ENCODE data around the gene BCAP31. TPM values are rescaled to one million over a fixed set of nuclear protein-coding genes. Genes with fewer than 3 reads are reported as not detected.
"Not testable (repeated sequence)": the region's sequence is repeated elsewhere in the genome, so short reads cannot be mapped to it uniquely, and the experiment has no call there.

The BCAP31 gene
- total RNA-seq, 1 experiment from 2014 or later: 232 TPM

- H3K9me3 Mint-ChIP-seq (ENCODE audit: unreplicated experiment): no peaks in the 10 kb centered on the region
- no peaks in the 10 kb centered on the region for H3K4me1 Mint-ChIP-seq (ENCODE audit: low read depth, unreplicated experiment)
- no peak for DNase-seq
- Histone ChIP-seq H3K4me1 (no peaks in the 10 kb centered on the region), H3K36me3 (ENCODE audit: control insufficient read depth, insufficient read depth, low read length) (no peaks in the 10 kb centered on the region), H3K4me3 (ENCODE audit: low read depth, low read length) (no peak overlapping the region), H3K9me3 (no peaks in the 10 kb centered on the region), H3K27me3 (replicated peaks; ENCODE audit: control insufficient read depth, insufficient read depth, low read length) (no peaks in the 10 kb centered on the region)
- no peak overlapping the region for H3K27ac Mint-ChIP-seq (ENCODE audit: unreplicated experiment)
- H3K4me3 Mint-ChIP-seq (ENCODE audit: unreplicated experiment): no peak overlapping the region
- POLR2A ChIA-PET: no interaction called here
- TF ChIP-seq CTCF (IDR thresholded peaks at IDR 0.05; ENCODE audit: insufficient read depth in 1 of 2, low read depth in 1 of 2, low read length in 1 of 2, severe bottlenecking in 1 of 2, unreplicated experiment in 1 of 2): no peak
- H3K36me3 Mint-ChIP-seq (ENCODE audit: insufficient read depth, unreplicated experiment): peaks cover 35% of the 10 kb centered on the region
- H3K27me3 Mint-ChIP-seq (ENCODE audit: insufficient read depth, unreplicated experiment): no peaks in the 10 kb centered on the region
- no TSS peak for BruUV-seq (replicated peaks)
- intact Hi-C loops (cut with micrococcal nuclease; ENCODE audit: unreplicated experiment): no loop called here
- CTCF ChIA-PET: no interaction called here
Observed at GRCh38 chrX:153700376-153700945, 23.7 kb downstream of the BCAP31 start.

- DNase-seq; H3K4me3 Mint-ChIP-seq (ENCODE audit: unreplicated experiment); H3K9me3 ChIP-seq; H3K4me3 ChIP-seq (ENCODE audit: low read depth, low read length); BruUV-seq (replicated peaks); H3K27me3 Mint-ChIP-seq (ENCODE audit: insufficient read depth, unreplicated experiment); H3K4me1 Mint-ChIP-seq (ENCODE audit: low read depth, unreplicated experiment); H3K9me3 Mint-ChIP-seq (ENCODE audit: unreplicated experiment); H3K27me3 ChIP-seq (replicated peaks; ENCODE audit: control insufficient read depth, insufficient read depth, low read length); H3K36me3 ChIP-seq (ENCODE audit: control insufficient read depth, insufficient read depth, low read length); H3K27ac Mint-ChIP-seq (ENCODE audit: unreplicated experiment); H3K4me1 ChIP-seq; POLR2A ChIA-PET; intact Hi-C loops (cut with micrococcal nuclease; ENCODE audit: unreplicated experiment): not testable (repeated sequence)
- CTCF ChIA-PET: interaction anchor here (0.7 kb wide), 1 partner anchor 145 kb away, joined by 6 read pairs; no protein-coding TSS in a partner anchor
- H3K36me3 Mint-ChIP-seq (ENCODE audit: insufficient read depth, unreplicated experiment): peaks cover 39% of the 10 kb centered on the region
Observed at GRCh38 chrX:153699784-153700371, 24.3 kb downstream of the BCAP31 start.

GRCh38 chrX:153699210-153699783 lies 24.9 kb downstream of the BCAP31 start:
- H3K27me3 ChIP-seq (replicated peaks; ENCODE audit: control insufficient read depth, insufficient read depth, low read length); H3K4me3 Mint-ChIP-seq (ENCODE audit: unreplicated experiment); H3K27me3 Mint-ChIP-seq (ENCODE audit: insufficient read depth, unreplicated experiment); H3K4me1 ChIP-seq; H3K4me3 ChIP-seq (ENCODE audit: low read depth, low read length); POLR2A ChIA-PET; H3K9me3 ChIP-seq; H3K4me1 Mint-ChIP-seq (ENCODE audit: low read depth, unreplicated experiment); H3K36me3 ChIP-seq (ENCODE audit: control insufficient read depth, insufficient read depth, low read length); H3K9me3 Mint-ChIP-seq (ENCODE audit: unreplicated experiment); BruUV-seq (replicated peaks); H3K27ac Mint-ChIP-seq (ENCODE audit: unreplicated experiment); intact Hi-C loops (cut with micrococcal nuclease; ENCODE audit: unreplicated experiment); DNase-seq: not testable (repeated sequence)
- CTCF ChIA-PET: interaction anchor here (0.7 kb wide), 1 partner anchor 145 kb away, joined by 6 read pairs; no protein-coding TSS in a partner anchor
- peaks cover 35% of the 10 kb centered on the region for H3K36me3 Mint-ChIP-seq (ENCODE audit: insufficient read depth, unreplicated experiment)

Data from Caco-2 (cell line).